Stimulated activated CD8-positive, alpha-beta memory T cell treated with anti-CD3 and anti-CD28 coated beads, Interleukin-7, amount 100 ng/mL, for 48 hours (primary cell): ENCODE measurements around the gene NCOA3.
A peak's percentile ranks its signal among the peaks of the same experiment; 100 is the strongest.
"Not testable (repeated sequence)": the region's sequence is repeated elsewhere in the genome, so short reads cannot be mapped to it uniquely, and the experiment has no call there.

Experiments used
- DNase-seq, 2 donors: peaks; one replicate each; pipeline ENCODE4 v3.0.0-alpha.2; 2020; ENCODE audit warnings: low read depth in 1 of 2; ENCODE audit errors: extremely low read depth in 1 of 2

Gene NCOA3

GRCh38 chr20:47594157-47594556 is 92.5 kb downstream of the NCOA3 start:
- no peak for DNase-seq

GRCh38 chr20:47595138-47595537 is 93.5 kb downstream of the NCOA3 start:
- DNase-seq, result not testable (repeated sequence)

- no peak for DNase-seq
Observed at GRCh38 chr20:47596003-47596571, 94.4 kb downstream of the NCOA3 start.

GRCh38 chr20:47597090-47597489 is 95.4 kb downstream of the NCOA3 start:
- no peak for DNase-seq

GRCh38 chr20:47598911-47599744 is 97.4 kb downstream of the NCOA3 start:
- DNase-seq, result no peak

GRCh38 chr20:47600967-47601547 is 99.4 kb downstream of the NCOA3 start:
- no peak for DNase-seq

GRCh38 chr20:47603260-47603659 is 101.6 kb downstream of the NCOA3 start:
- no peak for DNase-seq

- DNase-seq, result no peak
Observed at GRCh38 chr20:47605673-47606413, 104.2 kb downstream of the NCOA3 start.

GRCh38 chr20:47606414-47606982 is 104.8 kb downstream of the NCOA3 start:
- DNase-seq, result no peak

GRCh38 chr20:47606983-47607613 is 105.4 kb downstream of the NCOA3 start:
- DNase-seq, result no peak

- no peak for DNase-seq
Observed at GRCh38 chr20:47609001-47609400, 107.3 kb downstream of the NCOA3 start.

- peak; percentile 32 to 77 for DNase-seq
Observed at GRCh38 chr20:47610247-47610944, 108.7 kb downstream of the NCOA3 start.

GRCh38 chr20:47610945-47611250 is 109.2 kb downstream of the NCOA3 start:
- DNase-seq, result no peak

- DNase-seq, result no peak
Observed at GRCh38 chr20:47611785-47612184, 110.1 kb downstream of the NCOA3 start.

GRCh38 chr20:47612670-47613069 is 111.0 kb downstream of the NCOA3 start:
- no peak for DNase-seq

GRCh38 chr20:47614703-47615309 is 113.1 kb downstream of the NCOA3 start:
- no peak for DNase-seq

GRCh38 chr20:47618479-47618878 is 116.8 kb downstream of the NCOA3 start:
- DNase-seq, result no peak

GRCh38 chr20:47620808-47621805 is 119.4 kb downstream of the NCOA3 start:
- no peak for DNase-seq
